HuH-7.5 (cell line): ENCODE measurements around the gene EPB41.
A peak's percentile ranks its signal among the peaks of the same experiment; 100 is the strongest.

Experiments used
- DNase-seq: peaks from one replicate; pipeline ENCODE4 v3.0.0; 2011; ENCODE audit warnings: low spot score

Gene EPB41

DNA sequence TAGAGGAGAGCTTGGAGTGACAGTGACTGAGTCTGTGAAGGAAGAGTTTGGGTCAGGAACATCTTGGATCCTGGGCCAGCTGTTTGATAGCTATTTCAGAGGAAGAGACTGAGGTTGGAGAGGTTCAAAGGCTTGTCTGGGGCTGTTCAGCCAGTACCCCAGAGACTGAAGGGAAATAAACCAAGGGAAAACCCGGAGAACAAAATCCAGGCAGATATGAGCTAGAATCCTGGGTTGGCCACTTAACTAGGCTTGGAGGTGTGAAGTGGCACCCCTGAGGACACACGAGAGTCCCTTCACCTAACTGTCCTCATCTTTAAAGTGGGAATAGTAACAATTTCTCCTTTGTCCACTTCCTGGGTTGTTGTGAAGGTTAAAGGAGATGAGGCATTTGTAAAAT is 23.1 kb upstream of the EPB41 start:
- no peak for DNase-seq

DNA sequence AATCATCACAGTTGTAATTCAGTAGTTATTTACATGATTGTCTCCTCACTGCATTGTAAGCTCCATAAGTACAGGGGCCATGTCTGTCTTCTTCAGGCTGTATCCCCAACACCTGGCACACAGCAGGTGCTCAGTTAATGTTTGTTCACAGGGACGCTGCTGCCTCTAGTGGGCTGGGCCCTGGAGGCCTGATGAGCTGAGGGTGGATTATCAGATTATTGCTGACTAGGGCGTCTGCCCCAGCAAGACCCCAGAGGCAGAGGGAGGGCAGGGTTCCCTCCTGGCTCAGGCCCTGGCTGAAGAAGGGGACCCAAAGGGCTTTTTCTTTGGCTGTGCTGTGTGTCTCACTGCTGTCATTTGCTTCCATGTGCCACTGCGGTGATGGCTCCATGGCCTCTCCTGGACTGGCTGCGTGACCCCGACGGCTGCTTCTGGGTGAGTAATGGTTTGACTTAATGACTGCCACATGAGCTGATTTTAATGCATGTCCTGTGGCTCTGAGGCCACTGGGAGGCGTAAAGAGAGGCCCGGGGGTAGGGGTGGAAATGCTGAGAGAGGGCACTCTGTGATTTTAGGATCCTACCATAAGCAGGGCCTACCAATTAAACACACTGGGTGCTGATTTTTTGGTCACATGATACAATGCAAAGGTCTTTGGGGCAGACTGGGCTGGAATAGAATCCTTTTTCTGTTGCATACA is 20.8 kb upstream of the EPB41 start:
- no peak for DNase-seq

DNA sequence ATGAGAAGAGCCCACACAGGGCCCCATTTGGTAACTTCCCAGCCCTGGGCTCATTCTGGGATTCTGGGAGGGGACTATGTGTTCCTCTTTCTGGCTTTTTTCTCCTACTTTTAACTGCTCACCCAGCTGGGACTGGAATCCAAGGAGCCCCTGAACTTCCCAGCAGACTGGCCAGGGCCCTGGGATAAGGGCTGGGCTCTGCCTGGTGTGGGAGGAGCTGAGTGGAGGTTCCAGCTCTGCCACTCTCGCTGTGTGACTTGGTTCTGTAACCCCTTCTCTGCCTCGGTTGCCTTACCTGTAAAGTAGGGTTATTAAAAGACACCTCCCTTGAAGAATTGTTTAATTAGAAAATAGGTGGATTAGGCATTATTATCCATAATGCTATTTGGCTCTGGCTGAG is 19.6 kb upstream of the EPB41 start:
- no peak for DNase-seq

DNA sequence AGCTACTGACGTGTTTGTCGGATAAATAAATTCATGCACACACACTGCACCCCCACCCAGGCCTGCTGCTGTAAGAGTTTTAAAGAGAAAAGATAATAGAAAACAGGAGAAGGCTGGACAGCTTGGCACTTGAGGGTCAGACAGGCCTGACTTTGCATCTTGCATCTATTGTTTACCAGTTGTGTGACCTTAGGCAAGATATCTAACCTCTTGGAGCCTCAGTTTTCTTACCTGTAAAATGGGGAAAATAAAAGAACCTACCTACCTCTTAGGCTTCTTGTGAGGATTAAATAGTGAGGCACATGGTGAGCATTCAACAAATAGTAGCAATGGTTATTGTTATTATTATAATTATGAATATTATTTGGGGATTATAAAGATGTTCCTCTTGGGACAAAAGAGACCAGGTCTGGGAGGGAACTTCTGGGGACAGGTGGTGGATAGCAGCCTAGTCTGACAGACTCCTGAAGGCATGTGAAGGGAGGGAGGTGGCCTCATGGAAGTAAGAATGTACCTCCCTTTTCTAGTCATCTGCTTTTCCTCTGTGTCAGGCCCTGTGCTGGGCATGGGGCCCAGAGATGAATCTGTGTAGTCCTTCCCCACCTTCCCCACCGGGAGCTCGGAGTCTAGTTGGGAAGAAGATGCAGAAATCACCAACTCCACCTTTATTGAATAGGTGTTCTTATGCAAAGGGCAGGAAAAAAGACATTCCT is 18.3 kb upstream of the EPB41 start:
- no peak for DNase-seq

DNA sequence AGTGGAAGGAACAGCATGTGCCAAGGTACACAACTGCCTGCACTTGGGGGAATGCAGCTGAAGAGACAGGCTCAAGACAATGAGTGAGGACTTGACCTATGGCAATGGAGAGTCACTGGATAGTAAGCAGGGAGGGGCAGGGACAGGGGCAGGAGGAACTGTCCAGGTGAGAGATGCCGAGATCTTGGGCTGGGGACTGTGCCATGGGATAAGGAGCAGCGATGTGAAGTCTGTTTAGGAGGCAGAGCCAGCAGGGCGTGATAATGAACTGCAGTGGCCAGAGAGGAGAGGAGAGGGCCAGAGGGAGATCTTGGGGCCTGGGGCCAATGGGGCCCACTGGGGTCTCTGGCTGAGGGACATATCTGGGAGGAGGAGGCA is 17.8 kb upstream of the EPB41 start:
- DNase-seq, result no peak

DNA sequence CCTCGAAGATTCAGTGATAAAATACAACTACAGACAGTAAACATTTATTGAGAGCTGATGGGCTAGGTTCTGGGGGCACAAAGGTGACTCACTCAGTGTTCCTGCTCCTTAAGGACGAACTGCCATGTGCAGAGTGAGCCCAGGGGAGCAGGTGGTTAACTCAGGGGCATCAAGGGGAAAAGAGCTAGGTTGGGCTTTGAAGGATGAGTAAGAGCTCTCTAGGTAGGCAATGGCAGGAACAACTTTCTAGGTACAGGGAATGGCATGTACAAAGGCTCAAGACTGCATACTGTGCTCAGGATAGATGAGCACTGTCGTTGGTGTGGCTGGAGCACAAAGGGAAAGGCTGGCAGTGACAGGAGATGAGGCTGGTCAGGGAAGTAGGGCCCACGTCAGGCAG is 16.6 kb upstream of the EPB41 start:
- DNase-seq, result no peak

DNA sequence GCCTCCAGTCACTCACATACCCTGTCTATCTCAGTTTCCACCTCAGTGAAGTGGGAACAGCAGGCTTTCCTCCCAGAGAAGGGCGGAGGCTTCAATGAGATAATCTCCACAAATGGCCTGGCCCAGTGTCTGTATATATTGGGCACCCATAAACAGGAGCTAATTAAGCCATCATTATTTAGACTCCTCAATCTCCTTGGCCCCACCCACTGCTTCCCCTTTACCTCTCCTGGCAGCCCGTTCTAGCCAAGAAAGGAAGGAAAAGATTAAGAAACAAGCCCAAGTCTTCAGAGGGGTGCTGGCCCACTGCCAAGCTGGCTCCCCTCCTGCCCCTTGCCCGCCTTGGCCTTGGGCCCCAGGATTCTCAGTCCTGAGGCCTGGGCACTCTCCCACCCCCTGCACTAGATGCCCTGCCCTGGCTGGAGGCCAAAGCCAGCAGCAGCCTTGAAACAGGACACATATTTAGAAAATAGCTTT is 15.9 kb upstream of the EPB41 start:
- DNase-seq, result no peak

DNA sequence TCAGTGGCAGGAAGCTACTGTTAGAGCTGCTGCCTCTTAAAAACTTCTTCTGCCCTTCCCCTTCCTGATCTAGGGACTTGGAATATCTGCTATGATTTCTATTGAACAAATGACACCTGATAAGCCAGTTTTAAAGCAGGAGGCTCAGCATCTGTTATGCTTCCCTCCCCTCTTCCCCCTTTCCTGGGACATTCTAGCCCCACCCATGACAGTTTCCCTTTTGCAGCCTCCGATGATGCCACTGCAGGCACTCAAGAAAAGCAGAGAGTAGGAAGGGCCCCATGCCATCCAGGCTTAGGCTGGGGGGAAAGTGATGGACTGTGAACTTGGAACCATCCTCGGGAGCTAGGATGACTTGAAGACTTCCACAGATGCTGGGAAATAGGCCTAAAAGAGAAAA is 15.1 kb upstream of the EPB41 start:
- DNase-seq, result no peak

DNA sequence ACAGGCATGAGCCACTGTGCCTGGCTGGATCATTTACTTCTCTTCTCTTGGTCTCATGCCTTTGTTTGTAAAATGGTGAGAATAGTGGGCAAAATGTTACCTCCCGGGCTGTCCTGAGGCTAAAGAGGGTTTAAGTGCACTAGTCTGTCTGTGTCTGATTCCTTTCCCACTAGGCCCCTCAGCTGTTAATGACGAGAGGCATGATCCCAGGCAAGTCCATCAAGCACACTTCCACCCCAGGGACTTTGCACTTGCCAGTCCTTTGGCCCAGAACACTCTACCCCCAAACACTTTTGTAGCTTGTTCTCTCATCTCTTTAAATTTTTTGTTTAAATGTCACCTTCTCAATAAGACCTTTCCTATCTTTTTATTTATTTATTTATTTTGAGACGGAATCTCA is 13.8 kb upstream of the EPB41 start:
- no peak for DNase-seq

DNA sequence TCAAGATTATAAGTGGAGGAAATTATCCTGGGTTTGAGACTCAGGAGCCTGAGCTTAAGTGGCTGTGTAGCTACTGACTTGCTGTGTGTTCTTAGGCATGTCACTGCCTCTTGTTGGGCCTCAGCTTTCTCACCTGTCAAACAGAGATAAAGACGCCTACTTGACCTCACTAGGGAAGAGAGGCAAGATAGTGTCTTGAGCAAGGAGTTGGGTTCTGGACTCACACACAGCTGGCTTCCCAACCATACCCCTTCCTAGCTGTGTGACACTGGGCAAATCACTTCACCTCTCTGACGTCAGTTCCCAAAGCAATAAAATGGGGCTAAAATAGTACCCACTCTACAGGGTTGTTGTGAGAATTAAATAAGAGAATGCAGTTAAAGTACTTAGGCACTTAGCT is 11.6 kb upstream of the EPB41 start:
- no peak for DNase-seq

DNA sequence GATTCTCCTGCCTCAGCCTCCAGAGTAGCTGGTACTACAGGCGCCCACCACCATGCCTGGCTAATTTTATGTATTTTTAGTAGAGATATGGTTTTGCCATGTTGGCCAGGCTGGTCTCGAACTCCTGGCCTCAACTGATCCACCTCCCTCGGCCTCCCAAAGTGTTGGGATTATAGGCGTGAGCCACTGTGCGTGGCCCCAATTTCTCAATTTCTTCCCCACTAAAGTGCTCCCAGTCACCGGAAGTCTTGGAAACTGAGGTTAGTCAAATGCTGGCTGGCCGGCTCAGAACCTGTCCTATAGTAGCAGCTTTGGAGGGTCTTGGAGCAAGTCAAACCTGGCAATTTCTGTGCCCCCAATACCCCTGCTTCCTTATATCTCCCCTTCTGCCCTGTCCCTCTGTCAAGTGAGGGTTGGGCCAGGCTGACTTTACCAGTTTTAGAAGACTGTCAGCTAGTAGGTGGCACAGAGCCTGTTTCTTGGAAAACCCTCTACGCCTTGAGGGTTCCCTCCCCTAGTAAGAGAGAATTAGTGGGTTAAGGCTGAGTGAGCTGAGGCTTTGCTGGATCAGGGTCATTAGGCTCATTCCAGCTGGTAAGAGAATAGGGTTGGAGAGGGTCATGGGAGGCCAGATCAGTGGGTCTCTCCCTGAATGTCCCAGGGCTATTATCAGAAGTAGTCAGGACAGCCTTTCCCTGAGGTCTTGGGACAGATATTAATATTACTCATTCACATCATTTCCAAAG is 8.3 kb upstream of the EPB41 start:
- no peak for DNase-seq

DNA sequence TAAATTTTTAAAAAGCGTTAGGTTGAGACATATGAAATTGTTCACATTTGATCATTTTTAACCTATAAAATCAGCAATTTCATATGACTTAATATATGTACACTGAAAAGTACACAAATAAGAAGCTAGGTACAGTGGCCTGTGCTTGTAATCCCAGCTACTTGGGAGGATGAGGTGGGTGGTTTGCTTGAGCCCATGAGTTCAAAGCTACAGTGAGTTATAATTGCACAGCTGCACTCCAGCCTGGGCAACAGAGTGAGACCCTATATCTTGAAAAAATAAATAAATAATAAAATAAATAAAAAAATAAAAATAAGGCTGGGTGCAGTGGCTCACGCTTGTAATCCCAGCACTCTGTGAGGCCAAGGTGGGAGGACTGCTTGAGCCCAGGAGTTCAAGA is 5.2 kb upstream of the EPB41 start:
- DNase-seq, result no peak

DNA sequence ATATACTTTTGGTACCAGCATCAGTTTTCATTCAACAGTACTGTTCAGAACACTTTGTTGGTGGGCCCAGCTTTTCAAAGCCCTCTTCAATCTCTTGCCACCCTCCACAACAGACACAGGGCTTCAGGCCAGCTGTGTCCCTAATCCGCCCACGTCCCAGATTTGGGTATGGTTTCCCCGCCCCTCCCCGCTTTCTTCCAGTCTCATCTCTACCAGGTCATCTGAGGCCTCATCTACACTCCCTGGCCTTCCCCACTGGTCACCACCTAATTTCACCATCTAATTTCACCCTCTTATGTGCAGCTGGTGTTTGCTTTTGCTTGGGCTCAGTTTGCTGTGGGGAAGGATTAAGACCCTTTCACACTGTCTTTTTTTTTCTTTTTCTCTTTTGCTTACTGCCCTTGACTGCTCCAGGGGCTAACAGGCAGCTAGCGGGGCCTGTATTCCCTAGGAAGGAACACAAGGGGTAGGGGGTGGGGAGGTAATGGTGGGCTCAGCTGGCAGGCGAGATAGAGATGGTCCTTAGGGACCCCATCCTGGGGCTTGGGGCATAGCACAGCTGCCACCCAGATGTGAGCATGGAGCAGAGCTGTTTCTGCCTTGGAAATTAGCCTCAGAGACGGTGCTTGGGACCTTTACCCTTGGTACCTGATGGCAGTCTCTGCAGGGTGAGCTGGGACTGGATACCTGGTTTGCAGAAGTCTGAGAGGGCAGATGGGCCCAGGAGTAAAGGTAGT is 3.8 kb upstream of the EPB41 start:
- no peak for DNase-seq

DNA sequence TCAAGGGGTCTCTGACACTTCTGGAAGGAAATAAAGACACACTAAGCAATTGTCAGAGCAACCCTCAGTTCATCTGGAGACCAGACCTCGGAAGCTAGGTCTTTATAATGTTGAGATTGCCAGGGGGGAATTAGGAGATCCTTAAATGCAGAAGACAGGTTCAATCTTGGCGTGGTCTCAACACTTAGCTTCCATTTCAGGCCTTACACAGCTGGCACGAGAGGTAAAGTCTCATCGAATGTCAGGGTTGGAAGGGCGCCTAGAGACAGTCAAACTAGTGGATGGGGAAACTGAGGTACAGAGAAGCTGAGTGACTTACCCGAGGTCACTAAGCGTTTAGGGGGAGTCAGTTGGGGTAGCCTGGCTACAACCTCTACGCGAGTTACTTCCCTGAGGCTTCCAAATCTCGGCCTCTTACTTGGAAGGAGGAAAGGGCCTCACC is 562 bp upstream of the EPB41 start:
- DNase-seq, result no peak

DNA sequence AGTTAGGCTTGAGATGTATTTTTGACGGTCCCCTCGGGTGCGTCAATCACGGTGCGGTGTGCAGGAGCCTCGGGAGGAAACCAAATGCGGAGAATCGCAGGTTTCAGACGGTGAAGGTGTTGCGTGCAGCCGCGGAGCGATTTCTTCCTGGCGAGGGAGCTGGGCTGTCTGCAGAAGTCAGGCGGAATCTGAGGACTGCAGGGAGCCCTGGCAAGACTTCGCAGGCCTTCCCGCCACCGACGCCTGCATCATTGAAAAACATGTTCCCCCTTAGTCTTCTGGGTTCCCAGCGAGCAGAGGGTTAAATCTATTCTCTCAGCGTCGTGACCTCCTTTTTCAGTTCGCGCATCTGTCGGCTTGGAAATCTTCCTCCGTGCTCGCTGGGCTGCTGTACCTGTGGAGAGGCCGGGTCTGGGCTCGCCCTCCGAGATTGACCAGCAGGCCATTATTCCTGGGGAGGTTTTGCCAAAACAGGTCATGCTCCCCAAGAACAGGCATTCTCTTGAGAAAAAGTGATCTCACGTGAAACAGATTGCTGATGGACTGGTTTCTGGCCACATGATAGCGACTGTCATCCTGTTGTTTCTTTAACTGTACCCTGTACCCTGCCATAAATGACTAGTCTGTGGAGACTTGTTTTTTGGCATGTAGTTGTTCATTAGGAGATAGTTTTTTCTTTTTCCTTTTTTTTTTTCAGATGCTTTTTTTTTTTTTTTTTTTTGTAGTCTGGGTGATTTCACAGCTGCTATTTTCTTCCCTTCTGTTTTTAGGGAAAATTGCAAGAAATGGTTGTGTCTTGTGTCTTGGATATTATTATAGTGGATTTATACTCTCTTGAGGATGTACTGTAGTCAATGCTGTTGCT is 894 bp downstream of the EPB41 start:
- peak; percentile 30 for DNase-seq

DNA sequence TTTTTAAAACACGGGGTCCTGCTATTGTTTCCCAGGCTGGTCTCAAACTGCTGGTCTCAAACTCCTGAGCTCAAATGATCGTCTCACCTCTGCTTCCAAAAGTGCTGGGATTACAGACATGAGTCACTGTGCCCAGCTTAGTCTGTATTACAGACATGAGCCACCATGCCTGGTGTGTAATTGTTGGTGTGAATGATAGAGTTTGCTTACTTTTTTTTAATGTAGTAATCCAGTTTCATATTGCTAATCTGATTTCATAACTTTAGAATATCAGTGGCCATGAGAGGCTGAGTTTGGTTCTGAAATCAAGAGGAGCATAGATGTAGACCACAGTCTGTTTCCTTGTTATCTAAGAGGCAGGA is 3.4 kb downstream of the EPB41 start:
- DNase-seq, result no peak

DNA sequence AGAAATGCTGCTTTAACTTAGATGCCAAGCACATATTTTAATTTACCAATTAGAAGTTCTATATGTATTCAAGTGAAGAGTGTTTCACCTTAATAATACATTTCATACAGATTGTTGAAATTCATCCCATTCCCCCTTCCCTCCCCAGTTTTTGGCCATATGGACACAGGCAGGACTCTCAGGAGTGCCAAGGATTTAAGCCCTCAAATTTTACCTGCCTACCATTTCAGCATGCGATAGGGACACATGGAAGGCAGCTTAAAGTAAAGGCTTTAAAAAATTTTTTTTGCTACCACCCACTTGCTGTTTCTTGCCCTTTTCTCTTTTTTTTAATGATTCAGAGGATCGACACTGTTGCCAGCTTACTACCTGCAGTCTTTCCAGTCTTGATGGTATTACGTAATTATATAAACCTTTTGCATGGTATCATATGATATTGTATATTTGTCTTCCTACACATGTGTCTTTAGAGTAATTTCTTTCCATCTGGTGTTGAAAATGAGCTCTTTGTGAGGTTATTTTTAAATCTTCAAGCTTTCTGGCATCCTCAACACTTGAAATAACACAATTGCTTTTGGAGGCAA is 7.0 kb downstream of the EPB41 start:
- no peak for DNase-seq

DNA sequence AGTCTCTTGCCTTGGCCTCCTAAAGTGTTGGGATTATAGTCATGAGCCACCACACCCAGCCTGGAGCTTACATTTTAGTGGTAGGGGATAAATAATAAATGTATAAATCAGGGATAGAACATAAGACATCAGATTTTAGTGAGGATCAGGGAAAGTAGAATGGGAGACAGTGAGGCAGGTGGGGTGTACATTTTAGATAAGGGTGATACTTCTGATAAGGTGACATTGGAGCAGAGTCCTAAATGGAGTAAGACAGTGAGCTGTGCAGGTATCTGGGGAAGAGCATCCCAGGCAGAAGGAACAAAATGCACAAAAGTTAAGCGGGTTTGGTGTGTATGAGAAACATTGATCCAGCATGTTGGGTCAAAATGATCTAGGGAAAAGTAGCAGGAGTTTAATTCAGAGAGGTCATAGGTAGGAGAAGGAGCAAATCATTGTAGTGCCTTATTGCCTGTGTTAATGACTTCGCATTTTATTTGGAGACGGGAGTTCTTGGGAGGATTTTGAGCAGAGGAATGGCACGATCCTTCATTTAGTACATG is 11.1 kb downstream of the EPB41 start:
- no peak for DNase-seq

DNA sequence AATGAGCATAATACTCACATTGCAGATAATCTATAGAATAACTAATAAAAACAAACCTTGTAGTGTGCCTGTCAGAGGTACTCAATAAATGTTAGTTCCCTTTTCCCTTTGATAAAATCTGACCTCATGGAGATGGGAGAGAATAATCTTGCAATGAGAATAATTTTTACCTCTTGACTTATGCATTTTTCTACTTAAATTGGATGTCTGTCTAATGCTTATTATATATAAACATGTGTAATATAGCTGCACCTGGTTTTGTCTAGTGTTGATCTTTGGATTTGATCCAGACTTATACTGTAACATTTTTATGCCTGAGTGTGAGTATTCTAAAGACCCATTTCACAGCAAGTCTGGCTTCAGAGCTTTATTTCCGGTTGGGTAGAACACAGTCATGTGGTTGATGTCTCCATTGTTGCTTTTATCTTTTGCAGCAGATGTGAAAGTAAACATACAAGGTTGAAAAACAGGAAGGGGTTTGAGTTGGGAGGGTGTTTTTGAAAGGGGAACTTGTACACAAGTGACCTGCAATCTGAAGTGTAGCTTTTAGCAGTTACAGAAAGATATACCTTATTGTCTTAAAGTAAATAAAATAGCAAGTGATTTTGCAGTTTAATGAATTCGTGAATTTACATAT is 12.4 kb downstream of the EPB41 start:
- no peak for DNase-seq

DNA sequence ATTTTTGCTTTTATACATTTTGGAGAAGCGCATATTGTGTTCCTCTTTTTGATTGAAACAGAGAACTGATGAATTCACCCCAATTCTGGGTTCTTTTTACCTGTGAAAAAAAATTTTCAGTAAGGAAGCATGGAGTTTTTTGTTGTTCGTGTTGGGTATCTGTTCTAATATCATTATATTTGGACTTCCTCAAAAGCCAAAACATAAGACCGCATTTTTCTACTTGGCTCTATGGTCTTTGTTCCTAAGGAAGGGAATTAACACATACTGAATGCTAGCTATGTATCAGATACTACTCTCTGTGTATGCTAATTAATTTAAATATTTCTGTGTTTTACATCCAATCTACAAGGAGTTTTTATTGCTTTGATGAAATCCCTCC is 12.9 kb downstream of the EPB41 start:
- DNase-seq, result no peak
